GM23338 (cell line): Measurements from ENCODE around the gene FMN1. TPM values are rescaled to one million over a fixed set of nuclear protein-coding genes. Genes with fewer than 3 reads are reported as not detected.

Source experiments
- ATAC-seq: fragments of 200-7000 bp; cut with Tn5 transposase; 3 replicates; pipeline ENCODE4 v1.9.1; 2020
- DNase-seq: peaks from one replicate; pipeline ENCODE4 v3.0.0-alpha.2; 2015; ENCODE audit warnings: low spot score
- H2AFZ ChIP-seq: fragments of 200-600 bp; sonication (generic); 2 replicates; pipeline ENCODE4 v1.8.0; 2016; ENCODE audit warnings: antibody characterized with exemption, mild to moderate bottlenecking, moderate library complexity
- H3F3A ChIP-seq: fragments of 200-600 bp; sonication (generic); replicated peaks from 2 replicates; pipeline ENCODE4 v1.8.0; 2017; ENCODE audit warnings: antibody characterized with exemption, mixed run types, low read depth
- H3K27ac ChIP-seq: fragments of 200-600 bp; sonication (generic); 2 replicates; pipeline ENCODE4 v1.6.1; 2016; ENCODE audit warnings: low read depth
- H3K27me3 ChIP-seq: fragments of 200-600 bp; sonication (generic); 2 replicates; pipeline ENCODE4 v1.8.0; 2016; ENCODE audit warnings: mild to moderate bottlenecking, mixed run types, moderate library complexity; ENCODE audit not compliant: insufficient read depth
- H3K36me3 ChIP-seq: fragments of 200-600 bp; sonication (generic); 2 replicates; pipeline ENCODE4 v1.8.0; 2016; ENCODE audit warnings: mild to moderate bottlenecking; ENCODE audit not compliant: insufficient read depth
- H3K4me1 ChIP-seq: fragments of 200-600 bp; sonication (generic); 2 replicates; pipeline ENCODE4 v1.8.0; 2016; ENCODE audit warnings: mild to moderate bottlenecking, moderate library complexity; ENCODE audit not compliant: insufficient read depth
- H3K4me2 ChIP-seq: fragments of 200-600 bp; sonication (generic); 2 replicates; pipeline ENCODE4 v1.7.1; 2017; ENCODE audit warnings: mixed run types
- H3K4me3 ChIP-seq: fragments of 200-600 bp; sonication (generic); 2 replicates; pipeline ENCODE4 v1.6.1; 2016; ENCODE audit warnings: mixed run types
- H3K79me2 ChIP-seq: fragments of 200-600 bp; sonication (generic); replicated peaks from 2 replicates; pipeline ENCODE4 v1.8.0; 2017; ENCODE audit warnings: mild to moderate bottlenecking; ENCODE audit not compliant: insufficient read depth
- H3K9me2 ChIP-seq: fragments of 200-600 bp; sonication (generic); 2 replicates; pipeline ENCODE4 v1.8.0; 2017; ENCODE audit not compliant: insufficient read depth
- H4K20me1 ChIP-seq: fragments of 200-600 bp; sonication (generic); replicated peaks from 2 replicates; pipeline ENCODE4 v1.8.0; 2017; ENCODE audit warnings: mild to moderate bottlenecking; ENCODE audit not compliant: insufficient read depth
- H3K27ac Mint-ChIP-seq: 2 replicates; pipeline ENCODE4 v1.8.0; 2020; ENCODE audit warnings: inconsistent platforms, mild to moderate bottlenecking, moderate library complexity, mixed read lengths
- H3K27me3 Mint-ChIP-seq: 3 replicates; pipeline ENCODE4 v1.8.0; 2022; ENCODE audit warnings: low read depth, mild to moderate bottlenecking, moderate library complexity, mixed read lengths, inconsistent platforms; ENCODE audit not compliant: insufficient read depth, poor library complexity
- H3K36me3 Mint-ChIP-seq: 3 replicates; pipeline ENCODE4 v1.8.0; 2021; ENCODE audit warnings: low read depth, mild to moderate bottlenecking, inconsistent platforms, moderate library complexity, mixed read lengths
- H3K4me1 Mint-ChIP-seq: 3 replicates; pipeline ENCODE4 v1.8.0; 2020; ENCODE audit warnings: mild to moderate bottlenecking, inconsistent platforms, mixed read lengths
- H3K4me3 Mint-ChIP-seq: 3 replicates; pipeline ENCODE4 v1.8.0; 2021; ENCODE audit warnings: moderate library complexity, mild to moderate bottlenecking, inconsistent platforms, mixed read lengths
- H3K9me3 Mint-ChIP-seq: 3 replicates; pipeline ENCODE4 v1.8.0; 2020; ENCODE audit warnings: moderate library complexity, mild to moderate bottlenecking, inconsistent platforms, mixed read lengths
- CREB1 ChIP-seq: fragments of 250-450 bp; sonication (Bioruptor Pico); IDR thresholded peaks from 2 replicates; pipeline ENCODE4 v1.5.0; 2020; ENCODE audit warnings: low read depth, mild to moderate bottlenecking, moderate library complexity
- CTCF ChIP-seq, 2 experiments: fragments of 200-600 bp in 1 of 2; sonication (generic) in 1 of 2; conservative IDR thresholded peaks; 2 replicates each; pipeline versions ENCODE4 v1.5.1 to v1.6.1; 2016 to 2017; ENCODE audit warnings: antibody characterized with exemption in 2 of 2, low read depth in 2 of 2, mild to moderate bottlenecking in 2 of 2, moderate library complexity in 1 of 2
- ETS1 ChIP-seq: IDR thresholded peaks from 2 replicates; pipeline ENCODE4 v1.6.1; 2016; ENCODE audit warnings: antibody characterized with exemption
- EZH2 ChIP-seq: fragments of 200-600 bp; sonication (generic); IDR thresholded peaks from one replicate; pipeline ENCODE4 v1.8.0; 2017; ENCODE audit warnings: antibody characterized with exemption, mild to moderate bottlenecking, low read depth; ENCODE audit not compliant: unreplicated experiment
- NANOG ChIP-seq: IDR thresholded peaks from 2 replicates; pipeline ENCODE4 v1.6.1; 2016; ENCODE audit warnings: antibody characterized with exemption, borderline replicate concordance
- POLR2AphosphoS5 ChIP-seq: IDR thresholded peaks from 2 replicates; pipeline ENCODE4 v1.6.1; 2016; ENCODE audit warnings: antibody characterized with exemption, low read depth
- ZNF114 ChIP-seq: fragments of 250-450 bp; sonication (Bioruptor Pico); IDR thresholded peaks from 2 replicates; pipeline ENCODE4 v1.5.0; 2020; ENCODE audit warnings: mild to moderate bottlenecking, moderate library complexity
- ZNF331 ChIP-seq: fragments of 250-450 bp; sonication (Bioruptor Pico); IDR thresholded peaks from 2 replicates; pipeline ENCODE4 v1.5.0; 2020; ENCODE audit warnings: low read depth, mild to moderate bottlenecking, moderate library complexity
- polyA plus RNA-seq: library from polyadenylated mRNA; unstranded; fragments of >200 nt; fragmentation: Nextera tagmentation; extraction: Ambion mirVana; gene quantifications from 2 replicates; pipeline ENCODE4 v1.2.1, GENCODE V29; 2016
- total RNA-seq: library from RNA; depleted of rRNA; stranded (reverse); fragments of >200 nt; shearing (Covaris generic); gene quantifications from 2 replicates; pipeline ENCODE4 v1.2.3, GENCODE V29; 2014
- TF ChIP-seq, protein P1 (sequence below): IDR thresholded peaks from one replicate; pipeline ENCODE4 v1.6.1; 2018; ENCODE audit warnings: antibody characterized with exemption; ENCODE audit not compliant: unreplicated experiment

Gene FMN1
- total and polyA plus RNA-seq, 2 experiments from 2014 or later: 1.2 to 1.6 TPM

- TF ChIP-seq CTCF (conservative IDR thresholded peaks at IDR 0.05; ENCODE audit: low read depth in 2 of 2): no peak
- no peak for TF ChIP-seq CREB1 (CRISPR knock-in tag)
- no peak for TF ChIP-seq ZNF114 (CRISPR knock-in tag)
- no peak for TF ChIP-seq EZH2
Measured at GRCh38 chr15:32880642-32881041, 313.9 kb downstream of the FMN1 start (continued).

GRCh38 chr15:32879980-32880379 is 314.5 kb downstream of the FMN1 start:
- TF ChIP-seq, protein P1, sequence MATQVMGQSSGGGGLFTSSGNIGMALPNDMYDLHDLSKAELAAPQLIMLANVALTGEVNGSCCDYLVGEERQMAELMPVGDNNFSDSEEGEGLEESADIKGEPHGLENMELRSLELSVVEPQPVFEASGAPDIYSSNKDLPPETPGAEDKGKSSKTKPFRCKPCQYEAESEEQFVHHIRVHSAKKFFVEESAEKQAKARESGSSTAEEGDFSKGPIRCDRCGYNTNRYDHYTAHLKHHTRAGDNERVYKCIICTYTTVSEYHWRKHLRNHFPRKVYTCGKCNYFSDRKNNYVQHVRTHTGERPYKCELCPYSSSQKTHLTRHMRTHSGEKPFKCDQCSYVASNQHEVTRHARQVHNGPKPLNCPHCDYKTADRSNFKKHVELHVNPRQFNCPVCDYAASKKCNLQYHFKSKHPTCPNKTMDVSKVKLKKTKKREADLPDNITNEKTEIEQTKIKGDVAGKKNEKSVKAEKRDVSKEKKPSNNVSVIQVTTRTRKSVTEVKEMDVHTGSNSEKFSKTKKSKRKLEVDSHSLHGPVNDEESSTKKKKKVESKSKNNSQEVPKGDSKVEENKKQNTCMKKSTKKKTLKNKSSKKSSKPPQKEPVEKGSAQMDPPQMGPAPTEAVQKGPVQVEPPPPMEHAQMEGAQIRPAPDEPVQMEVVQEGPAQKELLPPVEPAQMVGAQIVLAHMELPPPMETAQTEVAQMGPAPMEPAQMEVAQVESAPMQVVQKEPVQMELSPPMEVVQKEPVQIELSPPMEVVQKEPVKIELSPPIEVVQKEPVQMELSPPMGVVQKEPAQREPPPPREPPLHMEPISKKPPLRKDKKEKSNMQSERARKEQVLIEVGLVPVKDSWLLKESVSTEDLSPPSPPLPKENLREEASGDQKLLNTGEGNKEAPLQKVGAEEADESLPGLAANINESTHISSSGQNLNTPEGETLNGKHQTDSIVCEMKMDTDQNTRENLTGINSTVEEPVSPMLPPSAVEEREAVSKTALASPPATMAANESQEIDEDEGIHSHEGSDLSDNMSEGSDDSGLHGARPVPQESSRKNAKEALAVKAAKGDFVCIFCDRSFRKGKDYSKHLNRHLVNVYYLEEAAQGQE: no peak
- H3K4me3 Mint-ChIP-seq: no peak overlapping the region
- Histone ChIP-seq H3K9me2 (peaks cover 2% of the 10 kb centered on the region), H4K20me1 (no peaks in the 10 kb centered on the region), H3K4me3 (no peak overlapping the region), H3K79me2 (no peaks in the 10 kb centered on the region), H3K27me3 (no peaks in the 10 kb centered on the region), H3K36me3 (no peaks in the 10 kb centered on the region), H3K27ac (no peak overlapping the region), H2AFZ (no peak overlapping the region), H3K4me1 (no peaks in the 10 kb centered on the region), H3K4me2 (no peak overlapping the region), H3F3A (no peaks in the 10 kb centered on the region)
- H3K36me3 Mint-ChIP-seq: no peaks in the 10 kb centered on the region
- ATAC-seq (no peak), DNase-seq (no peak)
- no peaks in the 10 kb centered on the region for H3K27me3 Mint-ChIP-seq
- H3K4me1 Mint-ChIP-seq: peaks cover 4% of the 10 kb centered on the region; the same call in 1 of the 3 replicates
- no peaks in the 10 kb centered on the region for H3K9me3 Mint-ChIP-seq
- no peak overlapping the region for H3K27ac Mint-ChIP-seq

GRCh38 chr15:32878869-32879805 is 315.4 kb downstream of the FMN1 start:
- Histone ChIP-seq H3K4me3 (no peak overlapping the region), H3K9me2 (peaks cover 3% of the 10 kb centered on the region), H2AFZ (no peak overlapping the region), H3K36me3 (no peaks in the 10 kb centered on the region), H3K27me3 (no peaks in the 10 kb centered on the region), H3K4me1 (no peaks in the 10 kb centered on the region), H3K79me2 (no peaks in the 10 kb centered on the region), H3K4me2 (no peak overlapping the region), H4K20me1 (no peaks in the 10 kb centered on the region), H3F3A (no peaks in the 10 kb centered on the region), H3K27ac (no peak overlapping the region)
- peaks cover 4% of the 10 kb centered on the region; the same call in 1 of the 3 replicates for H3K4me1 Mint-ChIP-seq
- H3K27me3 Mint-ChIP-seq: no peaks in the 10 kb centered on the region
- H3K9me3 Mint-ChIP-seq: no peaks in the 10 kb centered on the region
- ATAC-seq (no peak), DNase-seq (no peak)
- H3K36me3 Mint-ChIP-seq: no peaks in the 10 kb centered on the region
- no peak overlapping the region for H3K4me3 Mint-ChIP-seq
- no peak overlapping the region for H3K27ac Mint-ChIP-seq
- TF ChIP-seq NANOG (no peak), CTCF (conservative IDR thresholded peaks at IDR 0.05; ENCODE audit: low read depth in 2 of 2) (no peak), ZNF331 (no peak), ZNF114 (CRISPR knock-in tag) (no peak), POLR2AphosphoS5 (no peak), ETS1 (no peak)
